SIG-M5 treated with dmso at 0.1 percent for 504 hours (cell line): ENCODE results near the gene PHF2.

Source experiments
- DNase-seq: peaks from one replicate; lab custom pipeline; 2025; ENCODE audit not compliant: unreplicated experiment; lab: John Stamatoyannopoulos, UW

The PHF2 gene

DNA sequence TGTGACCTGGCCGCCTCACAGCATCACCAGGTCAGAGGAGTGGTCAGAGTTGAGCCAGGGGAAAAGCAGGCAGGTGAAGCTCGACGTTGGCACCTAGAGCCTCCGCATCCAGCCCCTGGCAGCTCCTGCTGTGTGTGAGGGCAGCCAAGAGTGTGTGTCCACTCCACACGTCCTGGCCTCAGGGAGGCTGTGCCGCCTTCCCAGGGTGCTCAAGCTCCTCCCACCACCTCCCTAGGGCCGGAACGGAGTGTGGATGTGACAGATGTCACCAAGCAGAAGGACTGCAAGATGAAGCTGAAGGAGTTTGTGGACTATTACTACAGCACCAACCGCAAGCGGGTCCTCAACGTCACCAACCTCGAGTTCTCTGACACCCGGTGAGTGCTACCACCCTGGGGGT, 72.5 kb downstream of the PHF2 start:
- no peak for DNase-seq

GRCh38 chr9:93649610-93650261, 73.4 kb downstream of the PHF2 start:
- no peak for DNase-seq

GRCh38 chr9:93650448-93650847, 74.1 kb downstream of the PHF2 start:
- no peak for DNase-seq

- no peak for DNase-seq
These were observed 75.2 kb downstream of the PHF2 start for GRCh38 chr9:93651521-93651950.

- DNase-seq, result no peak
These were observed 76.5 kb downstream of the PHF2 start for GRCh38 chr9:93652604-93653592.

GRCh38 chr9:93653760-93654159, 77.4 kb downstream of the PHF2 start:
- no peak for DNase-seq

- no peak for DNase-seq
These were observed 78.1 kb downstream of the PHF2 start for GRCh38 chr9:93654351-93654961.

DNA sequence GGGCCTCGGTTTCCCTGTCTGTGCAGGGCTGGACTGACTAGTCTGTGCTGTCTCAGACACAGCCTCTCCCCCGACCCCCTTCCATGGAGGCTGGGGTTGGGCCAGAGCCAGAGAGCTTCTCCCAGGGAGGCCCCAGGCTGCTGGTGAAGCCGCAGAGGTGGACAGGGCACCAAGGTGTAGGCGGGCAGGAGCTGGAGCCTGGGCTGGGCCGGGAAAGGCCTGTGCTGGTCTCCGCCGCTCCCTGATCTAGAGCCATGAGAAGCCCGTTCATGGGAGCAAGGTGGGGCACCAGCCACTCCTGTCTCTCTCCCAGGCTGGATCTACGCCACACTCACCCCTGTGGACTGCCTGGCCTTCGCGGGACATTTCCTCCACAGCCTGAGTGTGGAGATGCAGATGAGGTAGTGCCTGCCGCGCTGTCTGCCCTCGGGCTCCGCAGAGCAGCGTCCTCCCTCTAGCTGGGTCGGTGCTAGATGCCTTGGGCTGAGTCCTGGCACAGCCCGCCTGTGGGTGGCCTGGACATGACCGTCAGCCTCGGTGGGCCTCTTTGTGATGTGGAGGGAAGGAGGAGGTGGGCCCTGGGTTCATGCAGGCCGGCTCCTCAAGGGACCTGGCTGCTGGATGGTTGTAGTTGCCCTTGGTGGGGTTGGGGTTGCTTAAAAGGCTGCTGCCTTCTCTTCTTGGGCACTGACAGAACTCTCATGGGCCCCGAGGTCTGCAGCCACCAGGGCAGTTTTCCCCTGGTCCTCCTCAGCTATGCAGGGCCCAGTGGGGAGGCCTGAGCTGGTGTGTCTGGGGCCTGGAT, 79.4 kb downstream of the PHF2 start:
- DNase-seq, result no peak

GRCh38 chr9:93656426-93657239, 80.2 kb downstream of the PHF2 start:
- DNase-seq, result no peak

- no peak for DNase-seq
These were observed 81.1 kb downstream of the PHF2 start for GRCh38 chr9:93657331-93658111.

DNA sequence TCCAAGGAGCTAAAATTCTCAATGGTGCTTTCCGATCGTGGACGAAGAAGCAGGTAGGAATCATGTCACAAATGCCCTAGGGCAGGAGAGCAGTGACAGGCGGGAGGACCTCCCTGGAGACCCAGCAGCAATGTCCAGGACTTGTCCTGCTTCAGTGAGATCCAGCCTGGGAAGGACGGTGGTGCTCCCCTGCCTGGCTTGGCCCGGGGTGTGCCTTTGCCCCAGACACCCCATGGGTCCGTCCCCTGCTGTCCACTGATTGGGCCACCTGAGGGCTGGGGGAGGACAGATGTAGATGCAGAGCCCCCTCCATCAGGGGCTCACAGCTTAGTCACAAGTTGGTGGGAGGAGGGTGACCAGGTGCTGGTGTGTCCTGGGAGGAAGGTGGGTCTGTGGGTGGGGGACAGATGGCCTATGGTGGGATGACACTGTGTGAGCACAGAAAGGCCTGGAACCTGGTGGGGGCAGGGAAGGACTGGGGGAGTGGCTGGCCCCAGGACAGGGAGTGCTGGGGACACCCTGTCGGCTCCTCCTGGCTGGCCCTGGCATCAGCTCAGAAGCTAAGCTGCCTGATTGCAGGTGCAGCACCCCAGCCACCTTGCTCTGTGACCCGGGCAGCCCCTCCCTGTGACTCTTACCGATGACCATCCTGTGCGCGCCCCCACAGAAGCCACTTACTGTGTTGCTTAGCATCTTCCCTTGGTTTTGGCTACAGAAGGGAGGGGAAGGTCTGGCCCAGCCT, 82.0 kb downstream of the PHF2 start:
- DNase-seq, result no peak

DNA sequence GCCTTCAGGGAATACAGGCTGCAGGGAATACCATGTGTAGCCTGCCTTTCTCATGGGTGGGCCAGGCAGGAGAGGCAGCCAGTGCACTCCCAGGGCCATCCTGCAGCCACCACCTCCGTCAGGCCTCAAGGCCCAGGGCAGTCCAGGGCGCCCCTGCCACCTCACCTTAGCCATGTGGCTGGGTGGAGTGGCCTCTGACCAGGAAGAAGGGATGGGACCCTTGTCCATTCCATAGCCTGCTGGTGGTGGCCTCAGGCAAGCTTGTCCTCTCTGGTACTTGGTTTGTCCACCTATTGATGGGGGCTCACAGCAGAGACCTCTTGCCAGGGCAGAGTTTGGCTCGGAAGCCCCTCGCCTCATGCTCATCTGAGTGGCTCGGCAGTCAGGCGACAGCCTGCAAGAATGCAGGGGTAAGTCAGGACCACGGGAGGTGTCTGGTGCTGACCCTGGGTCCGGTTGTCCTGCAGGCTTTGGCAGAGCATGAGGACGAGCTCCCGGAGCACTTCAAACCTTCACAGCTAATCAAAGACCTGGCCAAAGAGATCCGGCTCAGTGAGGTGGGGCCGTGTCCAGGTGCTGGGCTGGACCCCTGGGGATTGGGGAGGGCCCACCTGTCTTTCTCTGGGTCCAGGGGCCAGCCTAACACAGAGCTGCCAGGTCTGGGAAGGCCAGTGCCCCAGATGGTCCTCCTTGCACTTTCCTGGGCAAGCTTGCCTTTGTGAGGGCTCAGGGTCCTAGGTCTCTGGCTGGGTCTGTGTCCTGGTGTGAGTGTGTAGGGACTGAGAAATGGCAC, 82.9 kb downstream of the PHF2 start:
- no peak for DNase-seq

- no peak for DNase-seq
These were observed 83.4 kb downstream of the PHF2 start for GRCh38 chr9:93659837-93660177.

GRCh38 chr9:93660352-93661046, 84.1 kb downstream of the PHF2 start:
- DNase-seq, result no peak

- no peak for DNase-seq
These were observed 85.2 kb downstream of the PHF2 start for GRCh38 chr9:93661591-93661990.

GRCh38 chr9:93662016-93662638, 85.7 kb downstream of the PHF2 start:
- no peak for DNase-seq
